ENCODE measurements around the gene BCL11A. TPM values are rescaled to one million over a fixed set of nuclear protein-coding genes. Genes with fewer than 3 reads are reported as not detected.

The BCL11A gene
- total and polyA plus RNA-seq, 2 donors from 2014 or later = 1.4 to 8.7 TPM

- Histone ChIP-seq H3K9ac (ENCODE audit: low read length in 3 of 3) (no peak overlapping the region), H3K9me3 (ENCODE audit: control insufficient read depth in 2 of 3, insufficient read depth in 1 of 3, low read length in 3 of 3) (no peaks in the 10 kb centered on the region)
- FAIRE-seq = no peak
These were observed 39.5 kb downstream of the BCL11A start for GRCh38 chr2:60513996-60514395.

GRCh38 chr2:60513191-60513590, 40.3 kb downstream of the BCL11A start:
- no peak overlapping the region for H3K27ac ChIP-seq (ENCODE audit: low read depth in 2 of 2, low read length in 2 of 2)
- intact Hi-C loops (cut with DNase I) = no loop called here
- no peaks in the 10 kb centered on the region for H3K4me1 ChIP-seq (ENCODE audit: control insufficient read depth in 2 of 3, insufficient read depth in 2 of 3, low read depth in 1 of 3, low read length in 3 of 3)
- no peak overlapping the region for H3K9ac ChIP-seq (ENCODE audit: low read length in 3 of 3)
- FAIRE-seq = no peak
- TF ChIP-seq CTCF (IDR thresholded peaks at IDR 0.05; ENCODE audit: borderline replicate concordance, extremely low read depth, insufficient read depth) = no peak
- no peaks in the 10 kb centered on the region for H3K9me3 ChIP-seq (ENCODE audit: control insufficient read depth in 2 of 3, insufficient read depth in 1 of 3, low read length in 3 of 3)
- H3K36me3 ChIP-seq (ENCODE audit: control insufficient read depth in 2 of 3, insufficient read depth in 3 of 3, low read length in 3 of 3) = no peaks in the 10 kb centered on the region
- DNase-seq = no peak
- H3K27me3 ChIP-seq (ENCODE audit: control insufficient read depth, insufficient read depth, low read length) = no peaks in the 10 kb centered on the region
- H3K4me3 ChIP-seq (ENCODE audit: low read length in 3 of 3) = no peak overlapping the region

More at GRCh38 chr2:60513996-60514395, 39.5 kb downstream of the BCL11A start:
- H3K4me3 ChIP-seq (ENCODE audit: low read length in 3 of 3) = no peak overlapping the region
- TF ChIP-seq CTCF (IDR thresholded peaks at IDR 0.05; ENCODE audit: borderline replicate concordance, extremely low read depth, insufficient read depth) = no peak
- no peak overlapping the region for H3K27ac ChIP-seq (ENCODE audit: low read depth in 2 of 2, low read length in 2 of 2)
- no peaks in the 10 kb centered on the region for H3K27me3 ChIP-seq (ENCODE audit: control insufficient read depth, insufficient read depth, low read length)
- H3K4me1 ChIP-seq (ENCODE audit: control insufficient read depth in 2 of 3, insufficient read depth in 2 of 3, low read depth in 1 of 3, low read length in 3 of 3) = no peaks in the 10 kb centered on the region
- DNase-seq = no peak
- intact Hi-C loops (cut with DNase I) = no loop called here
- no peaks in the 10 kb centered on the region for H3K36me3 ChIP-seq (ENCODE audit: control insufficient read depth in 2 of 3, insufficient read depth in 3 of 3, low read length in 3 of 3)

- Histone ChIP-seq H3K4me1 (ENCODE audit: control insufficient read depth in 2 of 3, insufficient read depth in 2 of 3, low read depth in 1 of 3, low read length in 3 of 3) (no peaks in the 10 kb centered on the region), H3K27me3 (ENCODE audit: control insufficient read depth, insufficient read depth, low read length) (no peaks in the 10 kb centered on the region), H3K9ac (ENCODE audit: low read length in 3 of 3) (no peak overlapping the region), H3K36me3 (ENCODE audit: control insufficient read depth in 2 of 3, insufficient read depth in 3 of 3, low read length in 3 of 3) (no peaks in the 10 kb centered on the region), H3K9me3 (ENCODE audit: control insufficient read depth in 2 of 3, insufficient read depth in 1 of 3, low read length in 3 of 3) (no peaks in the 10 kb centered on the region), H3K27ac (ENCODE audit: low read depth in 2 of 2, low read length in 2 of 2) (no peak overlapping the region), H3K4me3 (ENCODE audit: low read length in 3 of 3) (no peak overlapping the region)
- intact Hi-C loops (cut with DNase I) = no loop called here
- no peak for DNase-seq
- TF ChIP-seq CTCF (IDR thresholded peaks at IDR 0.05; ENCODE audit: borderline replicate concordance, extremely low read depth, insufficient read depth) = no peak
- no peak for FAIRE-seq
These were observed 40.8 kb downstream of the BCL11A start for GRCh38 chr2:60512641-60513040.

- Histone ChIP-seq H3K9ac (ENCODE audit: low read length in 3 of 3) (no peak overlapping the region), H3K4me3 (ENCODE audit: low read length in 3 of 3) (no peak overlapping the region), H3K36me3 (ENCODE audit: control insufficient read depth in 2 of 3, insufficient read depth in 3 of 3, low read length in 3 of 3) (no peaks in the 10 kb centered on the region), H3K9me3 (ENCODE audit: control insufficient read depth in 2 of 3, insufficient read depth in 1 of 3, low read length in 3 of 3) (no peaks in the 10 kb centered on the region), H3K27me3 (ENCODE audit: control insufficient read depth, insufficient read depth, low read length) (no peaks in the 10 kb centered on the region), H3K27ac (ENCODE audit: low read depth in 2 of 2, low read length in 2 of 2) (no peak overlapping the region), H3K4me1 (ENCODE audit: control insufficient read depth in 2 of 3, insufficient read depth in 2 of 3, low read depth in 1 of 3, low read length in 3 of 3) (no peaks in the 10 kb centered on the region)
- FAIRE-seq = no peak
- intact Hi-C loops (cut with DNase I) = no loop called here
- DNase-seq = no peak
- TF ChIP-seq CTCF (IDR thresholded peaks at IDR 0.05; ENCODE audit: borderline replicate concordance, extremely low read depth, insufficient read depth) = no peak
These were observed 41.3 kb downstream of the BCL11A start for GRCh38 chr2:60512062-60512622.

Data from kidney (tissue), 14 donors.